HepG2 (cell line): Measurements from ENCODE around the gene SARS2. TPM values are rescaled to one million over a fixed set of nuclear protein-coding genes. Genes with fewer than 3 reads are reported as not detected.

ENCODE experiments used
- ARID3A ChIP-seq: IDR thresholded peaks from 2 replicates; pipeline ENCODE4 v1.6.1; 2012; ENCODE audit warnings: low read depth, low read length, improper control_type of control experiment
- BCL3 ChIP-seq: sonication (generic); formaldehyde crosslinking; IDR thresholded peaks from 2 replicates; pipeline ENCODE4 v1.5.1; 2020; ENCODE audit warnings: mild to moderate bottlenecking, missing genetic modification reagents, moderate library complexity
- BRF2 ChIP-seq: sonication (generic); formaldehyde crosslinking; IDR thresholded peaks from 2 replicates; pipeline ENCODE4 v1.8.1; 2022; ENCODE audit warnings: mild to moderate bottlenecking, missing genetic modification reagents
- GRHL1 ChIP-seq: sonication (generic); formaldehyde crosslinking; conservative IDR thresholded peaks from 2 replicates; pipeline ENCODE4 v1.8.0; 2022; ENCODE audit warnings: missing genetic modification reagents
- HNF4A ChIP-seq: sonication (generic); formaldehyde crosslinking; IDR thresholded peaks from 2 replicates; pipeline ENCODE4 v1.4.0; 2020; ENCODE audit warnings: missing genetic modification reagents
- HOXA3 ChIP-seq: sonication (generic); formaldehyde crosslinking; IDR thresholded peaks from 2 replicates; pipeline ENCODE4 v1.5.0; 2020; ENCODE audit warnings: missing genetic modification reagents
- KAT2B ChIP-seq: fragments of 150-350 bp; IDR thresholded peaks from 2 replicates; pipeline ENCODE4 v1.6.1; 2014; ENCODE audit warnings: low read depth, low read length, borderline replicate concordance
- LRRFIP1 ChIP-seq: sonication (generic); formaldehyde crosslinking; conservative IDR thresholded peaks from 2 replicates; pipeline ENCODE4 v1.4.0; 2020; ENCODE audit warnings: missing genetic modification reagents
- MTF2 ChIP-seq: sonication (generic); formaldehyde crosslinking; IDR thresholded peaks from 2 replicates; pipeline ENCODE4 v1.5.0; 2020; ENCODE audit warnings: missing genetic modification reagents, borderline replicate concordance
- NBN ChIP-seq: fragments of 450-650 bp; conservative IDR thresholded peaks from 2 replicates; pipeline ENCODE4 v1.6.1; 2017
- PATZ1 ChIP-seq: sonication (generic); formaldehyde crosslinking; IDR thresholded peaks from 2 replicates; pipeline ENCODE4 v1.4.0; 2020; ENCODE audit warnings: missing genetic modification reagents
- THRA ChIP-seq: sonication (generic); formaldehyde crosslinking; IDR thresholded peaks from 2 replicates; pipeline ENCODE4 v1.4.0; 2020; ENCODE audit warnings: missing genetic modification reagents, borderline replicate concordance
- ZFP36 ChIP-seq: fragments of 150-350 bp; IDR thresholded peaks from 2 replicates; pipeline ENCODE4 v1.6.1; 2018; ENCODE audit warnings: borderline replicate concordance, low read length, low read depth; ENCODE audit not compliant: partially characterized antibody
- ZIK1 ChIP-seq: sonication (generic); formaldehyde crosslinking; IDR thresholded peaks from 2 replicates; pipeline ENCODE4 v1.5.0; 2020; ENCODE audit warnings: mild to moderate bottlenecking, low read depth, missing genetic modification reagents, borderline replicate concordance
- ZNF773 ChIP-seq: sonication (generic); formaldehyde crosslinking; IDR thresholded peaks from 2 replicates; pipeline ENCODE4 v1.4.0; 2020; ENCODE audit warnings: missing genetic modification reagents, borderline replicate concordance
- polyA plus RNA-seq, 8 experiments: library from polyadenylated mRNA; depleted of rRNA in 3 of 8; stranded (reverse) in 7 of 8; unstranded in 1 of 8; fragments of >200 nt; fragmentation: Illumina TruSeq in 4 of 8; extraction: Trizol in 4 of 8; gene quantifications; 2 replicates each; pipeline versions ENCODE4 v1.2.1 to v1.2.3, GENCODE V29; 2011 to 2016; ENCODE audit warnings: low read depth in 4 of 8, missing spikeins in 1 of 8, mixed read lengths in 1 of 8; ENCODE audit not compliant: insufficient read depth in 1 of 8
- total RNA-seq, 5 experiments: library from RNA; depleted of rRNA; stranded (reverse); fragments of >200 nt; fragmentation: Illumina TruSeq; extraction: Trizol; gene quantifications; 2 replicates each; pipeline ENCODE4 v1.2.3, GENCODE V29; 2016; ENCODE audit warnings: low read depth in 1 of 5

Gene SARS2
- total and polyA plus RNA-seq, 2 of the 13 experiments (the other 11 are each of a cell fraction or from before 2014, with no cell fraction given) = 40.0 to 48.6 TPM

- no peak for TF ChIP-seq ZIK1 (CRISPR knock-in tag)
- TF ChIP-seq HNF4A = no peak
- TF ChIP-seq HOXA3 (CRISPR knock-in tag) = peak; percentile 52; the same call in 1 of the 2 replicates
- no peak for TF ChIP-seq ZNF773 (CRISPR knock-in tag)
- TF ChIP-seq ZFP36 = no peak
- no peak for TF ChIP-seq BRF2 (CRISPR knock-in tag)
- TF ChIP-seq MTF2 (CRISPR knock-in tag) = no peak
- TF ChIP-seq PATZ1 (CRISPR knock-in tag) = no peak
- TF ChIP-seq ARID3A = no peak
- TF ChIP-seq LRRFIP1 (CRISPR knock-in tag) = no peak
- TF ChIP-seq NBN = no peak
- TF ChIP-seq BCL3 (CRISPR knock-in tag) = 0 out of 2 replicates have a peak, but pooled peaks have one; percentile 19
- TF ChIP-seq THRA (CRISPR knock-in tag) = no peak
- no peak for TF ChIP-seq KAT2B
- TF ChIP-seq GRHL1 (CRISPR knock-in tag) = no peak
Measured at GRCh38 chr19:38930776-38931520, 385 bp upstream of the SARS2 start, which contains the start of gene MRPS12 (continued).
